ENCODE results near the gene ZNF662. TPM values are rescaled to one million over a fixed set of nuclear protein-coding genes. Genes with fewer than 3 reads are reported as not detected.
A peak's percentile ranks its signal among the peaks of the same experiment; 100 is the strongest.

The ZNF662 gene
- total and polyA plus RNA-seq, 2 experiments from 2014 or later, result 1.5 to 2.3 TPM

DNA sequence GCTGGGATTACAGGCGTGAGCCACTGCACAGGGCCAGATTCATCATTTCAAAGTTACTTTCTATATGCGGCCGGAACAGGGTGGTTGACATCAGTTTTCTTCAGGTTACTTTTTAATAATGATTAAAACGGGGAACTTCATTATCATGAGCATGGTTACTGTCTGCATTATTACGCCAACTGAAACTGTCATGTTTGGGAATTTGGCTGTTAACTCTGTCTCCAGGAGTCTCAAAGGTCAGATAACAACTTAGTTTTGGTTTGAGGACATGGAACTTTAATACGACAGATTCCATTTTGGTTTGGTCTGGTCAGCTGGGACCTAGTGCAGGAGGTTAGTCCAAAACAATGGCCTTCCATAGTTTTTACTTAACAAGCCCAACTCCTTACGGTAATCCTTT is 38.8 kb upstream of the ZNF662 start:
- TF ChIP-seq EZH2phosphoT487 (IDR thresholded peaks at IDR 0.05; ENCODE audit: insufficient read depth, low read depth), result no peak
- TF ChIP-seq EZH2 (IDR thresholded peaks at IDR 0.05; ENCODE audit: insufficient read depth, poor library complexity, severe bottlenecking), result no peak
- H3K4me3 ChIP-seq, result no peak overlapping the region
- 67 to 70% methylated on average over 7 of the region's 7 CpGs for WGBS, 2 experiments (ENCODE audit: low coverage in 1 of 2, low lambda C conversion rate in 2 of 2, missing lambda C conversion rate in 2 of 2)
- H3K36me3 ChIP-seq (ENCODE audit: low read depth), result no peaks in the 10 kb centered on the region
- no peaks in the 10 kb centered on the region for H3K9me3 ChIP-seq (ENCODE audit: low read depth)
- H3K9ac ChIP-seq, result no peak overlapping the region
- in situ Hi-C loops (cut with MboI), result no loop called here
- H3K4me1 ChIP-seq (ENCODE audit: insufficient read depth), result no peaks in the 10 kb centered on the region
- DNase-seq, result no peak
- H3K4me2 ChIP-seq (ENCODE audit: unreplicated experiment), result no peak overlapping the region
- no peaks in the 10 kb centered on the region for H4K20me1 ChIP-seq (ENCODE audit: insufficient read depth)
- no peaks in the 10 kb centered on the region for H3F3A ChIP-seq (ENCODE audit: insufficient read depth)
- H3K27ac ChIP-seq, result no peak overlapping the region
- no peaks in the 10 kb centered on the region for H3K9me2 ChIP-seq (ENCODE audit: insufficient read depth)
- H2AFZ ChIP-seq, result no peak overlapping the region
- H3K27me3 ChIP-seq (replicated peaks; ENCODE audit: insufficient read depth), result peaks cover 5% of the 10 kb centered on the region; the same call in 1 of the 2 replicates
- H3K79me2 ChIP-seq (ENCODE audit: insufficient read depth), result no peaks in the 10 kb centered on the region

DNA sequence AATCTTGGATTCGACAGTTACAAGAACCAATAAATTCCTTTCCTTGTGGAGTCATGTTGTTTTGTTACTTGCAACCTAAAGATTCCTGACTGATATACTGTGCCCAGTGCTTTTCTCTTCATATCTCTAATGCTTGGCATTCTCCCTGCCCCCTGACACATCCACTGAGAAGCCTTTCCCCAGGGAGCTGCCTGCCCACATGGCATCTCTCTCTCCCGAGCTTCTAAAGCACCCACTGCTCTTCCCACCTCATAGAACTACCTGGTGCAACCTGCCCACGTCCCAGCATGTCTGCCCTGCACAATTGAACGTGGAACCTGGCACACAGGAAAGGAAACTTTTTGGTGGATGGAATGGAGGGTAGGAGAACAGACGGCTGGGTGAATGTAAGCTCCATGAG is 37.1 kb upstream of the ZNF662 start:
- Histone ChIP-seq H2AFZ (no peak overlapping the region), H3K4me3 (no peak overlapping the region), H3K27me3 (replicated peaks; ENCODE audit: insufficient read depth) (0 out of 2 replicates have a peak, but pooled peaks cover 9% of the 10 kb centered on the region), H3K4me2 (ENCODE audit: unreplicated experiment) (no peak overlapping the region), H3K36me3 (ENCODE audit: low read depth) (no peaks in the 10 kb centered on the region), H3K27ac (no peak overlapping the region), H3K4me1 (ENCODE audit: insufficient read depth) (no peaks in the 10 kb centered on the region), H4K20me1 (ENCODE audit: insufficient read depth) (no peaks in the 10 kb centered on the region), H3K9me2 (ENCODE audit: insufficient read depth) (no peaks in the 10 kb centered on the region), H3K9me3 (ENCODE audit: low read depth) (no peaks in the 10 kb centered on the region), H3K79me2 (ENCODE audit: insufficient read depth) (no peaks in the 10 kb centered on the region), H3F3A (ENCODE audit: insufficient read depth) (no peaks in the 10 kb centered on the region), H3K9ac (no peak overlapping the region)
- WGBS, 2 experiments (ENCODE audit: low coverage in 1 of 2, low lambda C conversion rate in 2 of 2, missing lambda C conversion rate in 2 of 2), result 41 to 51% methylated on average over 5 of the region's 5 CpGs
- TF ChIP-seq EZH2 (IDR thresholded peaks at IDR 0.05; ENCODE audit: insufficient read depth, poor library complexity, severe bottlenecking), result no peak
- no peak for TF ChIP-seq EZH2phosphoT487 (IDR thresholded peaks at IDR 0.05; ENCODE audit: insufficient read depth, low read depth)
- in situ Hi-C loops (cut with MboI), result no loop called here
- no peak for DNase-seq

DNA sequence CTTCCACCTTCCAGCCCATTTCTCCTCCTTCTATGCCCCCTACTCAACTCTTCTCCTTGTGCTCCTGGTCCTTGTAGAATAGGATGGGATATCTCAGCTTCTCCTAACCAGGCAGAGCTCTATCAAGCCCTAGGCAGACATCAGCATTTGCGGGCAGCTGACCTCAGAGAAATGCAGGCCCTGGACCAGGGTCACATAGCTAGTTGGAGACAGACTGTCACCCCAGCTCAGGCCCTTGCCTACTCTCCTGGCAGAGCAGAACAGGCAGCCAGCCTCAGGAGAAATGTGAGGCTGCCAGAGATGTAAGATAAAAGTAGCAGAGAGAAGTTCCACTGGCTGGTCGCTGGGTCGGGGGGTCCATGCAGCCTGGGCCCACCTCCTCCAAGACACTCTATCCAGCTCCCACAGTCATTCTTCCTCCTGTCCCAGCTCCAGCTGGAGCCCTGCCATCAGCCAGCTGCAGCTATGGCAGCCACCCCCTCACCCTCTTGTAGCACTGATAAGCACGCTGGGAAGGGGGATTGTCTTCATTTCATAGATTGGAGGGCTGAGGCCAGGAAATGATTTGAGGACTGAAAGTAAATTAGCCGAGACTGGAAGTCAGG is 34.2 kb upstream of the ZNF662 start:
- TF ChIP-seq EZH2 (IDR thresholded peaks at IDR 0.05; ENCODE audit: insufficient read depth, poor library complexity, severe bottlenecking) (no peak), EZH2phosphoT487 (IDR thresholded peaks at IDR 0.05; ENCODE audit: insufficient read depth, low read depth) (no peak)
- Histone ChIP-seq H3K27ac (no peak overlapping the region), H3K9ac (no peak overlapping the region), H3K4me3 (no peak overlapping the region), H4K20me1 (ENCODE audit: insufficient read depth) (no peaks in the 10 kb centered on the region), H3K27me3 (replicated peaks; ENCODE audit: insufficient read depth) (0 out of 2 replicates have a peak, but pooled peaks cover 10% of the 10 kb centered on the region), H3K36me3 (ENCODE audit: low read depth) (no peaks in the 10 kb centered on the region), H3K9me3 (ENCODE audit: low read depth) (no peaks in the 10 kb centered on the region), H3F3A (ENCODE audit: insufficient read depth) (no peaks in the 10 kb centered on the region), H3K4me1 (ENCODE audit: insufficient read depth) (no peaks in the 10 kb centered on the region), H3K4me2 (ENCODE audit: unreplicated experiment) (no peak overlapping the region), H2AFZ (no peak overlapping the region), H3K9me2 (ENCODE audit: insufficient read depth) (no peaks in the 10 kb centered on the region), H3K79me2 (ENCODE audit: insufficient read depth) (no peaks in the 10 kb centered on the region)
- DNase-seq, result no peak
- in situ Hi-C loops (cut with MboI), result no loop called here
- 34 to 54% methylated on average over 5 of the region's 5 CpGs for WGBS, 2 experiments (ENCODE audit: low coverage in 1 of 2, low lambda C conversion rate in 2 of 2, missing lambda C conversion rate in 2 of 2)

DNA sequence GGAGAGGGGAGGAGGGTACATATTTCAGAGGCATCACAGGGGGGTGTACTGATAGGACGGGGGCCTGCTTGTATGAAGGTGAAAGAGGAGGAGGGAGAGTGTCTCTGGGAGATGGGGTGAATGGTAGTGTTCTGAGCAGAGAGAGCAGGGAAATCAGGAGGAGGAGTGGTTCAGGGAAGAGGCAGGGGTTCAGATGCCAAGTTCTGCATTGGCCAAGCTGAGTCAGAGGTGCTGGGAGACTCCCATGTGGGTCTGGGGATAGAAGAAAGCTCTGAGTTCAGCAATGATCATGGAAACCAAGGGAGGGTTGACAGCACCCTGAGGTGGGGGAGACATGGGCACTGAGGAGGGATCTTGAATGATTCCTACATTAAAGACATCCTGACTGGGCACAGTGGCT is 33.2 kb upstream of the ZNF662 start:
- peak; percentile 20 for DNase-seq
- Histone ChIP-seq H3K4me2 (ENCODE audit: unreplicated experiment) (no peak overlapping the region), H3F3A (ENCODE audit: insufficient read depth) (no peaks in the 10 kb centered on the region), H3K9me3 (ENCODE audit: low read depth) (no peaks in the 10 kb centered on the region), H3K27ac (no peak overlapping the region), H4K20me1 (ENCODE audit: insufficient read depth) (no peaks in the 10 kb centered on the region), H3K27me3 (replicated peaks; ENCODE audit: insufficient read depth) (peaks cover 10% of the 10 kb centered on the region; the same call in 1 of the 2 replicates), H3K36me3 (ENCODE audit: low read depth) (no peaks in the 10 kb centered on the region), H3K79me2 (ENCODE audit: insufficient read depth) (no peaks in the 10 kb centered on the region), H3K4me1 (ENCODE audit: insufficient read depth) (no peaks in the 10 kb centered on the region), H2AFZ (no peak overlapping the region), H3K9me2 (ENCODE audit: insufficient read depth) (no peaks in the 10 kb centered on the region), H3K9ac (no peak overlapping the region), H3K4me3 (no peak overlapping the region)
- WGBS, 2 experiments (ENCODE audit: low coverage in 1 of 2, low lambda C conversion rate in 2 of 2, missing lambda C conversion rate in 2 of 2), result 27 to 50% methylated on average over 1 of the region's 1 CpG
- TF ChIP-seq EZH2phosphoT487 (IDR thresholded peaks at IDR 0.05; ENCODE audit: insufficient read depth, low read depth) (no peak), EZH2 (IDR thresholded peaks at IDR 0.05; ENCODE audit: insufficient read depth, poor library complexity, severe bottlenecking) (no peak)
- in situ Hi-C loops (cut with MboI), result no loop called here
